ENCODE measurements around the gene CIRBP.

CIRBP gene

GRCh38 chr19:1282588-1283206 is 13.6 kb downstream of the CIRBP start:
- no peak for DNase-seq

- no peak for DNase-seq
Observed at GRCh38 chr19:1283207-1283916, 14.2 kb downstream of the CIRBP start.

GRCh38 chr19:1283917-1284292 is 14.8 kb downstream of the CIRBP start:
- DNase-seq: no peak

GRCh38 chr19:1284293-1284978 is 15.3 kb downstream of the CIRBP start:
- no peak for DNase-seq

- no peak for DNase-seq
Observed at GRCh38 chr19:1284979-1285736, 16.0 kb downstream of the CIRBP start.

- no peak for DNase-seq
Observed at GRCh38 chr19:1285737-1286360, 16.7 kb downstream of the CIRBP start, which contains the start of gene EFNA2. TSS of gene EFNA2 (plus strand) at chr19:1285873. CDS start at chr19:1286169, 296 bp downstream.

- DNase-seq: no peak
Observed at GRCh38 chr19:1286487-1287353, 17.6 kb downstream of the CIRBP start.

- no peak for DNase-seq
Observed at GRCh38 chr19:1287354-1288225, 18.5 kb downstream of the CIRBP start.

- no peak for DNase-seq
Observed at GRCh38 chr19:1288226-1288612, 19.1 kb downstream of the CIRBP start.

GRCh38 chr19:1288833-1289685 is 19.9 kb downstream of the CIRBP start:
- no peak for DNase-seq

GRCh38 chr19:1289686-1290025 is 20.5 kb downstream of the CIRBP start:
- DNase-seq: no peak

GRCh38 chr19:1290196-1290702 is 21.1 kb downstream of the CIRBP start:
- no peak for DNase-seq

GRCh38 chr19:1290703-1291651 is 21.8 kb downstream of the CIRBP start:
- no peak for DNase-seq

- DNase-seq: no peak
Observed at GRCh38 chr19:1291761-1292418, 22.8 kb downstream of the CIRBP start.

- no peak for DNase-seq
Observed at GRCh38 chr19:1292419-1293151, 23.5 kb downstream of the CIRBP start.

- DNase-seq: no peak
Observed at GRCh38 chr19:1293782-1294604, 24.9 kb downstream of the CIRBP start.
